ENCODE data around the gene RPS27L. TPM values are rescaled to one million over a fixed set of nuclear protein-coding genes. Genes with fewer than 3 reads are reported as not detected.

The RPS27L gene
- total and polyA plus RNA-seq, 8 donors = 8.4 to 432 (median 54.1) TPM

DNA sequence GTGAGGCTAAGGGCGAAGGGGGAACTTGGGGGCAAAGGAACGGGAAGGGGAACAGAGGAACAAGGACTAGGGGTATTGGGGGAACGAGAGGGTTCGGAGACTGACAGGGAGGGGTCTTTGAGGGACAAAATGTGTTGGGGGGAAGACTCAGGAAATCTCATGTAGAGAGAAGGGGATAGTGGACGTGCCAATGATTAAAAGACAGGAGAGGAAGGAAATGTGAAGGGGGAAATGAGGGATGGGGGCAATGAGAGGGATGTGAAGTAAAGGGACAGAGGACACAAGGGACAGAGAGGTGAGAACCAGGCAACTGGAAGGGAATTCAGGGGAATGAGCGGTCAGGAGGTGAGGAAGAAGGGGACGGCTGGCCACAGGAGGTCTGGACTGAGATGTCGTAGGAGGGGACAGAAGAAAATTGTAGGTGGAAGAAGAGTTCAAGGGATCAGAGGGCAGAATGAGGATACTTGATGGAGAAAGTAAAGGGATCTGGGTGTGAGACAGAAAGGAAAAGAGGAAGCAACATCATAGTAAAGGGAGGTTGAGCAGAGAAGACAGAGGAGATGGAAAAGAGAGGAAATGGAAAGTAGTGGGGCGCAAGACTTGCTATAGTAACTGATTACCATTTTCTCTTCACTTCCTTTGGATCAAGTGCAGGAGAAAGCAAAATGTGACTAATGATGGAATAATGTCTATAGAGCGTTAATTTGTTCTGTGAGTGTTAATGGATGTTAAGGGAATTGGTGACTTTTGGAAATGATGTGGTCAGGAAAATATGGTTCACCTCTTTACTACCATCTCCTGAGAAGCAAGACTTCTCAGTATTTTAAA lies 32.9 kb upstream of the RPS27L start:
- no peaks in the 10 kb centered on the region for H3K9me3 ChIP-seq
- H3K4me1 ChIP-seq = peaks cover 17 to 56% (median 43%) of the 10 kb centered on the region in 4 donors
- H3K4me3 ChIP-seq = peak overlapping the region; percentile 66 to 85 (median 80)
- 6 to 9% (median 7%) methylated on average over 10 of the region's 10 CpGs for WGBS, 5 donors
- intact Hi-C loops (cut with DNase I; ENCODE audit: low total_unique reads) = no loop called here
- H3K27ac ChIP-seq = peak overlapping the region; percentile 81 to 92 (median 89)
- no peak for DNase-seq
- H3K27me3 ChIP-seq = no peaks in the 10 kb centered on the region
- no peaks in the 10 kb centered on the region for H3K36me3 ChIP-seq
- TF ChIP-seq EP300 (IDR thresholded peaks at IDR 0.05) (no peak), POLR2AphosphoS5 (IDR thresholded peaks at IDR 0.05) (no peak), POLR2A (IDR thresholded peaks at IDR 0.05) (no peak)
- TF ChIP-seq, protein P1, sequence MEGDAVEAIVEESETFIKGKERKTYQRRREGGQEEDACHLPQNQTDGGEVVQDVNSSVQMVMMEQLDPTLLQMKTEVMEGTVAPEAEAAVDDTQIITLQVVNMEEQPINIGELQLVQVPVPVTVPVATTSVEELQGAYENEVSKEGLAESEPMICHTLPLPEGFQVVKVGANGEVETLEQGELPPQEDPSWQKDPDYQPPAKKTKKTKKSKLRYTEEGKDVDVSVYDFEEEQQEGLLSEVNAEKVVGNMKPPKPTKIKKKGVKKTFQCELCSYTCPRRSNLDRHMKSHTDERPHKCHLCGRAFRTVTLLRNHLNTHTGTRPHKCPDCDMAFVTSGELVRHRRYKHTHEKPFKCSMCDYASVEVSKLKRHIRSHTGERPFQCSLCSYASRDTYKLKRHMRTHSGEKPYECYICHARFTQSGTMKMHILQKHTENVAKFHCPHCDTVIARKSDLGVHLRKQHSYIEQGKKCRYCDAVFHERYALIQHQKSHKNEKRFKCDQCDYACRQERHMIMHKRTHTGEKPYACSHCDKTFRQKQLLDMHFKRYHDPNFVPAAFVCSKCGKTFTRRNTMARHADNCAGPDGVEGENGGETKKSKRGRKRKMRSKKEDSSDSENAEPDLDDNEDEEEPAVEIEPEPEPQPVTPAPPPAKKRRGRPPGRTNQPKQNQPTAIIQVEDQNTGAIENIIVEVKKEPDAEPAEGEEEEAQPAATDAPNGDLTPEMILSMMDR (IDR thresholded peaks at IDR 0.05) = no peak

DNA sequence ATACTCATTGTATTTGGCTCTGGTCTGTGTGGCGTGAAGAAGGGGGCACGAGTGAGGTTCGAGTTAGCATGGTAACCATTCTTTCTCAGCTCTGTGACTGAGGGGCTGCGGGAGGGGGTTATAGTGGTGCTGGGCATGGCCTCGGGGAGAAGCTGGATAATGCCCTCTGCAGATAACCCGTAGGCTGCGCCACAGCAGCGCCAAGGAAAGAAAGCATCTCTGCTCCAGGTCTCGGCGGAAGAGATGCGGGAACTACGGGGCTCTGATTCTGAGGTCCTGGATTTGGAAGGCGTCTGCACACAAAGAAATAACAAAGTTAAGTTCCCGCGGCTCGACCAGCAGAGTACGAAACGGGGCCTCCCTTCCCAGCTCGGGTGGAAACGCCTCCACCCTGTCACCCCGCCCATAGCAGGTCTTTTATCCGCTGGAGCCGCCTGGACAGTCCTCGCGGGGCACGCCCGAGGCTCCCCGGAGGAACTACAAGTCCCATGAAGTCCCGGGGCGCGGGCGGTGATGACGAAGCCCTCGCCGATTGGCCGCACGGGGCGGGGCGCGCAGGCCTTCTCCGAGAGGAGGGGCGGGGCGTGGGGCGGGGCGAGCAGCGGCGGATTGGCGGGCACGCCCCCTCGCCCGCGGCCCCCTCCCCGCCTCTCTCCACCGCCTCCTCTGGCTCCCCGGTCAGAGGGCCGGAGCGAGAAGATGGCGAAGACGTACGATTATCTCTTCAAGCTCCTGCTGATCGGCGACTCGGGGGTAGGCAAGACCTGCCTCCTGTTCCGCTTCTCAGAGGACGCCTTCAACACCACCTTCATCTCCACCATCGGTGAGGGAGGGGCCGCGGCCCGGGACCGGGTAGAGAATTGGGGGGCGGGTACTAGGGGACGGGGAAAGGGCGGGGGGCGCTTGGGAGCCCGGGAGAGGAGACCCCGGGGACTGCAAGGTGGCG lies 31.9 kb upstream of the RPS27L start, which contains the start of gene RAB8B:
TSS of gene RAB8B (plus strand) at position 681 of the 946 bp plus-strand sequence. CDS start at position 700, 19 bp downstream.
- WGBS, 5 donors = 1% methylated on average over 62 to 77 of the region's 77 CpGs
- no peaks in the 10 kb centered on the region for H3K36me3 ChIP-seq

DNA sequence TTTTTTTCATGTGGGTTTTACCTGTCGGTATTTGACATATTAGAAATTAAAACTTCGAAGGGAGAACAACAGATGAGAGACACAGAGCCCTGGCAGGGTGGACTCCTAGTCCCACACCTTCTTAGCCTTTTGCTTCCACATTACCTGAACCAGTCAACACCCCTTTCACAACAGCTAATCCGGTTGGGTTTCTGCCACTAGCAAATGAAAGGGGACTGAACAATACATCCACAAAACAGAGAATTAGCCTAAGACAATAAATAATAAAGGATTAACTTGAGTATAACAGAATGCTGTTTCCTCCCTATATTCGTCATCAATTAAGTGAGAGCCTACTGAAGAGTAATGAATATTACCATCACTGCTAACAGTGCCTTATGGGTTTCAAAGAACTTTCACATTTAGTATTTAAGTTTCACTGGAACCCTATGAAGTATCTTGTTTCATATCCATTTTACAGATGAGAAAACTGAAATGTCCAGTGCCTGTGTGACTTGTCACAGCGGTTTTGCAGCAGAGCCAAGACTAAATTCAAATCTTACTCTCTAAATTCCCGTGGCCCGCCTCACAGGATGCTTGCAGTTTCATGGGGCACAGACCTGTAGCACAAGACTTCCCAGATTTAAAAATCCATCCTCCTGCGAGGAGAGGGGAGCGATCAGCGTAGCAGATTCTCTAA lies 31.1 kb upstream of the RPS27L start:
- Histone ChIP-seq H3K27ac (peak overlapping the region; percentile 49 to 92 (median 89)), H3K27me3 (no peaks in the 10 kb centered on the region), H3K4me3 (peak overlapping the region; percentile 66 to 85 (median 80)), H3K4me1 (peaks cover 14 to 38% (median 28%) of the 10 kb centered on the region in 4 donors), H3K36me3 (no peaks in the 10 kb centered on the region), H3K9me3 (no peaks in the 10 kb centered on the region)
- 36 to 42% (median 41%) methylated on average over 10 of the region's 10 CpGs for WGBS, 5 donors
- DNase-seq = no peak
- intact Hi-C loops (cut with DNase I; ENCODE audit: low total_unique reads) = no loop called here
- TF ChIP-seq, protein P1 (IDR thresholded peaks at IDR 0.05) = no peak
- TF ChIP-seq POLR2A (IDR thresholded peaks at IDR 0.05) (no peak), EP300 (IDR thresholded peaks at IDR 0.05) (no peak), POLR2AphosphoS5 (IDR thresholded peaks at IDR 0.05) (no peak)

More for the DNA sequence above, 31.9 kb upstream of the RPS27L start, which contains the start of gene RAB8B:
- H3K27me3 ChIP-seq = no peaks in the 10 kb centered on the region
- peak; percentile 99 for DNase-seq
- peak within 1 kb of the TSS; percentile 81 to 92 (median 89) for H3K27ac ChIP-seq
- peak within 1 kb of the TSS; percentile 66 to 85 (median 80) for H3K4me3 ChIP-seq
- H3K9me3 ChIP-seq = no peaks in the 10 kb centered on the region
- intact Hi-C loops (cut with DNase I; ENCODE audit: low total_unique reads) = no loop called here
- peak in 2 of 3 donors; percentile 83 to 92 for TF ChIP-seq POLR2AphosphoS5 (IDR thresholded peaks at IDR 0.05)
- TF ChIP-seq, protein P1 (IDR thresholded peaks at IDR 0.05) = no peak
- peaks cover 14 to 46% (median 35%) of the 10 kb centered on the region in 4 donors for H3K4me1 ChIP-seq
